Lower leg skin (tissue), 3 donors: ENCODE results near the gene PPP2R5C.

Experiments
- CTCF ChIP-seq, 3 donors: fragments of 450-650 bp; IDR thresholded peaks; one replicate each; pipeline ENCODE4 v1.5.1; 2016; ENCODE audit warnings: antibody characterized with exemption in 3 of 3, mild to moderate bottlenecking in 3 of 3, moderate library complexity in 2 of 3
- POLR2A ChIP-seq, 2 donors: fragments of 450-650 bp; IDR thresholded peaks; one replicate each; pipeline ENCODE4 v1.6.1; 2016 to 2017; ENCODE audit warnings: antibody characterized with exemption in 2 of 2, mild to moderate bottlenecking in 1 of 2, moderate library complexity in 1 of 2

- TF ChIP-seq CTCF (IDR thresholded peaks at IDR 0.05) (no peak), POLR2A (IDR thresholded peaks at IDR 0.05) (no peak)
Observed at GRCh38 chr14:101733211-101733610, 28.3 kb upstream of the PPP2R5C start.
